Nephron (organoid): ENCODE results near the gene MTFMT.
"Not testable (repeated sequence)": the region's sequence is repeated elsewhere in the genome, so short reads cannot be mapped to it uniquely, and the experiment has no call there.

Source experiments
- H3K27ac Mint-ChIP-seq, 3 experiments: 2 replicates each; pipeline ENCODE4 v1.8.0; 2020; ENCODE audit warnings: mixed read lengths in 3 of 3, mild to moderate bottlenecking in 2 of 3, moderate library complexity in 1 of 3
- H3K27me3 Mint-ChIP-seq: 2 replicates; pipeline ENCODE4 v1.8.0; 2021; ENCODE audit warnings: low read depth, mild to moderate bottlenecking, moderate library complexity, mixed read lengths
- H3K36me3 Mint-ChIP-seq: 2 replicates; pipeline ENCODE4 v1.8.0; 2020; ENCODE audit warnings: low read depth, mixed read lengths
- H3K4me1 Mint-ChIP-seq: 2 replicates; pipeline ENCODE4 v1.8.0; 2020; ENCODE audit warnings: mixed read lengths
- H3K4me3 Mint-ChIP-seq, 3 experiments: 2 replicates each; pipeline ENCODE4 v1.8.0; 2020; ENCODE audit warnings: mild to moderate bottlenecking in 3 of 3, mixed read lengths in 3 of 3, moderate library complexity in 2 of 3
- H3K9me3 Mint-ChIP-seq: 2 replicates; pipeline ENCODE4 v1.8.0; 2020; ENCODE audit warnings: mixed read lengths
- TF ChIP-seq, protein P1 (sequence below), 3 experiments: fragments of 200-600 bp; sonication (generic); IDR thresholded peaks; one replicate each; pipeline ENCODE4 v1.5.0; 2021; ENCODE audit warnings: antibody characterized with exemption in 3 of 3; ENCODE audit not compliant: unreplicated experiment in 3 of 3

MTFMT gene

DNA sequence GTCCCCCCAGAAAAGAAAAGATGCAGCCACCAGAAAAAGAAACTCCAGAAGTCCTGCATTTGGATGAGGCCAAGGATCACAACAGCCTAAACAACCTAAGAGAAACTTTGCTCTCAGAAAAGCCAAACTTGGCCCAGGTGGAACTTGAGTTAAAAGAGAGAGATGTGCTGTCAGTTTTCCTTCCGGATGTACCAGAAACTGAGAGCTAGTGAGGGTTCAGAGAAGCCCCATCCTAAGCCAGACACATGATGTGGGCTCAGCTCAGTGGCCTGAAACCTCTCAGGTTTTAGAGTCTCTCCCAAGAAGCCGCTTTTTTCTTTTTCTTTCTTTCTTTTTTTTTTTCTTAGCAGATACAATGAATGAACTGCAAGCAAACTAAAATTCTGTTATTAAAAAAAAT lies 23.5 kb upstream of the MTFMT start:
- no peaks in the 10 kb centered on the region for H3K9me3 Mint-ChIP-seq
- H3K36me3 Mint-ChIP-seq = peaks cover 37% of the 10 kb centered on the region
- H3K27ac Mint-ChIP-seq = peak overlapping the region in 1 of 3 experiments; percentile 60
- H3K4me1 Mint-ChIP-seq = peaks cover 30% of the 10 kb centered on the region
- no peak overlapping the region for H3K4me3 Mint-ChIP-seq
- TF ChIP-seq, protein P1, sequence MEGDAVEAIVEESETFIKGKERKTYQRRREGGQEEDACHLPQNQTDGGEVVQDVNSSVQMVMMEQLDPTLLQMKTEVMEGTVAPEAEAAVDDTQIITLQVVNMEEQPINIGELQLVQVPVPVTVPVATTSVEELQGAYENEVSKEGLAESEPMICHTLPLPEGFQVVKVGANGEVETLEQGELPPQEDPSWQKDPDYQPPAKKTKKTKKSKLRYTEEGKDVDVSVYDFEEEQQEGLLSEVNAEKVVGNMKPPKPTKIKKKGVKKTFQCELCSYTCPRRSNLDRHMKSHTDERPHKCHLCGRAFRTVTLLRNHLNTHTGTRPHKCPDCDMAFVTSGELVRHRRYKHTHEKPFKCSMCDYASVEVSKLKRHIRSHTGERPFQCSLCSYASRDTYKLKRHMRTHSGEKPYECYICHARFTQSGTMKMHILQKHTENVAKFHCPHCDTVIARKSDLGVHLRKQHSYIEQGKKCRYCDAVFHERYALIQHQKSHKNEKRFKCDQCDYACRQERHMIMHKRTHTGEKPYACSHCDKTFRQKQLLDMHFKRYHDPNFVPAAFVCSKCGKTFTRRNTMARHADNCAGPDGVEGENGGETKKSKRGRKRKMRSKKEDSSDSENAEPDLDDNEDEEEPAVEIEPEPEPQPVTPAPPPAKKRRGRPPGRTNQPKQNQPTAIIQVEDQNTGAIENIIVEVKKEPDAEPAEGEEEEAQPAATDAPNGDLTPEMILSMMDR (IDR thresholded peaks at IDR 0.05; ENCODE audit: unreplicated experiment in 3 of 3) = no peak
- H3K27me3 Mint-ChIP-seq = no peaks in the 10 kb centered on the region

DNA sequence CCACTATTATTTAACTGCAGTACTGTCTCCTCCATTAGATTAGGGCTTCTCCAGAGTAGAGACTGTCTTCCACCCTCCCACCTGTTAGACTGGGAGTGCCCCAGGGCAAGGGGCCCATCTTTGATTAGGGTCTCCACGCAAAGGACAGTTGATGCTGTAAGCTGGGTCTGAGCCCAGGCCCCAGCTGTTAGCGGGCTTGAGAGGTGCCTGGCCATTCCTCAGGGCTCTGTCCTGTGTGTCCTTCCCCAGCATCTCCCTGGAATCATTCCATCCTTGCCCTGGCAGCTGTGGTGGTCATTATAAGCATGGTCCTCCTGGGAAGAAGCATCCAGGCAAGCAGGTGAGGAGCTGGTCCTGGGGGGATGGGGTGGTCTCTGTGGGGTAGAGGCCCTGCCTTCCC lies 21.8 kb upstream of the MTFMT start:
- Mint-ChIP-seq H3K4me3 (no peak overlapping the region), H3K27ac (no peak overlapping the region), H3K27me3 (no peaks in the 10 kb centered on the region), H3K36me3 (peaks cover 27% of the 10 kb centered on the region), H3K4me1 (peaks cover 29% of the 10 kb centered on the region), H3K9me3 (no peaks in the 10 kb centered on the region)
- TF ChIP-seq, protein P1 (IDR thresholded peaks at IDR 0.05; ENCODE audit: unreplicated experiment in 3 of 3) = no peak

DNA sequence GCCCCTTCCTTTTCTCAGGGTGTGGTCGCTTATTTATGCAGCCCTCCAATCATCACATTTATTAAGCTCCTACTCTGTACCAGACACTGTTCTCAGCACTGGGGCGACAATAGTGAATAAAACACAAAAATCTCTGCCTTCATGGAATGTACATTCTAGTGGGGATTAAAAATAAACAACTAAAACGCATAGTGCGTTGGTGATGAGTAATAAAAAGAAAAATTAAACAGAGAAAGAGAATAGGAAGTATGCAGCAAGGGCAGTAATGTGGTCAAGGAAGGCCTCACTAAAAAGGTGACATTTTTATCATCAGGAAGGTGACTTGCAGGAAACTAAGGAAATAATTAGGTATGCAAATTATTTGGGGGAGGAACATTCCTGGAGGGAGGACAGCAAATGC lies 20.8 kb upstream of the MTFMT start:
- Mint-ChIP-seq H3K9me3 (no peaks in the 10 kb centered on the region), H3K36me3 (peaks cover 18% of the 10 kb centered on the region), H3K4me1 (peaks cover 33% of the 10 kb centered on the region), H3K27ac (peak overlapping the region in 1 of 3 experiments; percentile 3), H3K4me3 (peak overlapping the region in 1 of 3 experiments; percentile 0), H3K27me3 (no peaks in the 10 kb centered on the region)
- TF ChIP-seq, protein P1 (IDR thresholded peaks at IDR 0.05; ENCODE audit: unreplicated experiment in 3 of 3) = no peak

DNA sequence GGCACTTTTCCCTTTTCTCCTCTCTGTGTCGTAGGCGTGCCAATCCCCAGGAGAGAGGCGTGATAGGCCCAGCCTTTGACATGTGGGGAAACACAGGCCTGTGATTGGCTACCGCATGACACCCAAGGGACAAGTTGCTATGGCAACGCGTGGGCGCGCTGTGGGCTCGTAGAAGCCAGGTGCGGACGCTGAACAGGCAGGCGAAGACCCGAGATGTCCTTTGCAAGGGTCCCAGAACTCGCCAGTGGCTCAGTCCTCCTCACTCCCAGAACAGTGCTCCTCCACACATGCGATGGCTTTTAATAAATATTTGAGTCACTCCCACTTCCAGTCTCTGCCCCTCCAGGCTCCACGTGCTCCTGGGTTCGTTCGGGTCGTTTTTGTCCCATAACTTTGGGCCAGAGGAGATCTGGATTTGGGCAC lies 20.0 kb upstream of the MTFMT start:
- H3K9me3 Mint-ChIP-seq = no peaks in the 10 kb centered on the region
- peaks cover 14% of the 10 kb centered on the region for H3K36me3 Mint-ChIP-seq
- H3K27me3 Mint-ChIP-seq = no peaks in the 10 kb centered on the region
- peak overlapping the region; percentile 39 to 61 (median 60) for H3K4me3 Mint-ChIP-seq
- TF ChIP-seq, protein P1 (IDR thresholded peaks at IDR 0.05; ENCODE audit: unreplicated experiment in 3 of 3) = no peak
- peaks cover 39% of the 10 kb centered on the region for H3K4me1 Mint-ChIP-seq
- peak overlapping the region in 2 of 3 experiments; percentile 3 to 33 for H3K27ac Mint-ChIP-seq

DNA sequence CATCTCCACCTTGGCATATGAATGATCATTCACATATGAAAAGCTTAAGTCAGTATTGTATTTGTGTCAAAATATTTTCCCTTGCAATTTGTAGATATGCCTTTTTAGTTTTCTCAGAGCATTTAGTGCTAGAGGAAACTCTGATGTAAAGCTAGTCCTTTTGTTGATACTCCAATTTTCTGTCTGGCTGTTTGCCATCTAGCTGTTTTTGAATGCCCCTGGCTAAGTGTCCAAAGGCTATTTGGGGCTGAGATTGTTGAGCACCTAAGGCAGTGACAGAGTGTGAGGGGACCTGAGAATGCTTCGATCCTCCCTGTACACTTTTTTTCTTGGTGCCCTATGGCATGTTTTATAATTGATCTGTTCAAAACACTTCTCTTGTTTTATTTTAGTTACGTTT lies 18.8 kb upstream of the MTFMT start:
- Mint-ChIP-seq H3K4me3 (peak overlapping the region in 1 of 3 experiments; percentile 18), H3K9me3 (no peaks in the 10 kb centered on the region), H3K4me1 (peaks cover 47% of the 10 kb centered on the region), H3K36me3 (peaks cover 10% of the 10 kb centered on the region), H3K27me3 (no peaks in the 10 kb centered on the region), H3K27ac (peak overlapping the region; percentile 12 to 54 (median 20))
- TF ChIP-seq, protein P1 (IDR thresholded peaks at IDR 0.05; ENCODE audit: unreplicated experiment in 3 of 3) = no peak

DNA sequence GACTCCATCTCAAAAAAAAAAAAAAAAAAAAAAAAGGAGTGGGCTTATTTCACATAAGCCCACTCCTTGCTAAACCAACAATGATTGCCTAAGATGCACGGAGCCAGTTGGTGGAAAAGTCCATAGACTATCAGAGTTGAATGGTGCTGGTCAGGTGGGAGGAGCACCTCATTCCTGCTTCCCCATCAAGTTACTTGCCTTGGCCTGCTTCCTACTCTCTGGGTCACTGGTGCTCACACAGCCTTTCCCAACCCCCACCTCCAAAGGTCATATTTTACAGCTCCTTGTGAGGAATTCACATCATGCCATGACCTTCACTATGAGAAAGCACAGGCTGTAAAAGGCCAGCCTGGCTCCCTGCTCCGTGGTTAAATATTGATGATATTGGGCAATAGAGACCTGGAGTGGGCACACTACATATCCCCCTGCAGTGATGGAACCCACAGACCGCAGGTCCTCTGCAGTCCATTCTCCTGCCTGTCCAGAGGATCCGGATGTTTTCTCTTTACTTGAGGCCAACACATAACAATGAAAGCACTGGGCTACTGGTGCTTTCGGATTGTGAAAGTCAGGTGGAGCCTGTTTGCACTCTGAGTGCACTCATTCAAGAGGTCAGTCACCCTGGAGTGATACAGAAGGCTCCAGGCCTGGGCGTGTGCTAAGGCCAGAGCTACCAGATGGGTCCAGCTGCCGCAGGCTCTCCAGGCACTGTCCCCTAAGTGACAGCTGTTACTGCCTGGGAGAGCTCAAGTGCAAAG lies 15.5 kb upstream of the MTFMT start, which contains the start of gene SLC51B:
TSS of gene SLC51B (plus strand) at position 664 of the 758 bp plus-strand sequence. CDS start 4,618 bp downstream, outside the sequence.
- TF ChIP-seq, protein P1 (IDR thresholded peaks at IDR 0.05; ENCODE audit: unreplicated experiment in 3 of 3) = no peak
- H3K36me3 Mint-ChIP-seq = peaks cover 3% of the 10 kb centered on the region
- peak within 1 kb of the TSS in 2 of 3 experiments; percentile 34 to 74 for H3K4me3 Mint-ChIP-seq
- H3K27me3 Mint-ChIP-seq = no peaks in the 10 kb centered on the region
- H3K27ac Mint-ChIP-seq = peak within 1 kb of the TSS; percentile 70 to 95 (median 92)
- H3K4me1 Mint-ChIP-seq = peaks cover 40% of the 10 kb centered on the region
- no peaks in the 10 kb centered on the region for H3K9me3 Mint-ChIP-seq

DNA sequence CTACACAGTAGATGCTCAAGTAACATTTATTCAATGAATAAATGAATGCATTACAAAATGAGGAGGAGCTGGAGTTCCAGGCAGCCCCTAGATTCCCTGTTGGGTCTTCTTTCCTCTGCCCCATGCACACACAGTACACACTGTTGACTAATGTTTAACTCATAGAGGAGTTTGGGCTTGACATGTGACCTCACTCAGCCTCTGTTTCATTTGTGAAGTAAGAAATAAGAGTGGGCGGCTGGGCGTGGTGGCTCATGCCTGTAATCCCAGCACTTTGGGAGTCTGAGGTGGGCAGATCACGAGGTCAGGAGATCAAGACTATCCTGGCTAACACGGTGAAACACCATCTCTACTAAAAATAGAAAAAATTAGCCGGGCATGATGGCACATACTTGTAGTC lies 14.8 kb upstream of the MTFMT start:
- H3K4me3 Mint-ChIP-seq = peak overlapping the region in 1 of 3 experiments; percentile 58
- not testable (repeated sequence) for H3K9me3 Mint-ChIP-seq, H3K27me3 Mint-ChIP-seq, H3K36me3 Mint-ChIP-seq
- peak overlapping the region; percentile 70 to 95 (median 92) for H3K27ac Mint-ChIP-seq
- H3K4me1 Mint-ChIP-seq = peaks cover 33% of the 10 kb centered on the region
